Measurements from ENCODE around the gene THNSL1.

DNA sequence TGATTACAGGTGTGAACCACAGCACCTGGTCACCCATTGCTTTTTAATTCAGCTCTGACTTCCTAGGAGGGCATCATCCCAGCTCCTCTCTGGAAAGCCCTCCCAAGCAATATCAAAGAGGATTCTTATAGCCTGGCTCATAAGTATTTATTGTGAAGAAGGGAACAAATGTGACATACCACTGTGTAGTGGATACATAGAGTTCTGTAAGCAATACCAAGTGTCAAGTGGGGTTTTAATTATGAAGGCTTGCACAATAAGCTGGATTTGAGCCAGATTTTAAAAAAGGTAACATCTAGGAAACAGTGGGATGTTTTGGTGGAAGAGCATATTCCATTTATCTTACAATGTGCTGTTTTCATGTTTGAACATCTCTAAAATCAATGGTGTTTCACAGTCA is 45.0 kb upstream of the THNSL1 start:
- TF ChIP-seq CTCF (conservative IDR thresholded peaks at IDR 0.05; ENCODE audit: low read length) (no peak), EZH2phosphoT487 (IDR thresholded peaks at IDR 0.05; ENCODE audit: borderline replicate concordance, low read depth, low read length) (no peak)

Measured in OCI-LY7 (cell line).